GM18502 (cell line): ENCODE measurements around the gene NT5DC1.

Experiments
- ATAC-seq: cut with Tn5 transposase; IDR thresholded peaks from one replicate; pipeline ENCODE4 v1.9.1; 2021; ENCODE audit warnings: mild to moderate bottlenecking; ENCODE audit not compliant: unreplicated experiment, poor library complexity

The NT5DC1 gene

DNA sequence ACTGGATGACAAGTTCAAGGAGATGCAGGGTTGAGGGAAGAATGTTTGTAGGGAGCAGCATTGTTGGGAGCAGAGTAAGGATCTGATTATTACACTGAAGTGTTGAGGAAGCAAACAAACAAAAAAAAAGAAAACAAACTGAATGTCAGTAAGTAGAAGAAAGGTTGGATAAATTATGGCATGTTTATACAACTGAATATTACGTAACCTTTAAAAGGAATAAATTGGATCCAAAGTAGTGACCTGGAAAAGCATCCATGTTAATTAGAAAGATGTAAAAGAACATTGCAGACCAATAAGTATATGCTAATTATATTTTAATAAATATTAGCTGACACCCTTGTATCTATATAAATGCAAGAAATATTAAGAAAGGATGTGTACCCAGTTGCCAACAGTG lies 191.9 kb downstream of the NT5DC1 start:
- ATAC-seq = no peak

DNA sequence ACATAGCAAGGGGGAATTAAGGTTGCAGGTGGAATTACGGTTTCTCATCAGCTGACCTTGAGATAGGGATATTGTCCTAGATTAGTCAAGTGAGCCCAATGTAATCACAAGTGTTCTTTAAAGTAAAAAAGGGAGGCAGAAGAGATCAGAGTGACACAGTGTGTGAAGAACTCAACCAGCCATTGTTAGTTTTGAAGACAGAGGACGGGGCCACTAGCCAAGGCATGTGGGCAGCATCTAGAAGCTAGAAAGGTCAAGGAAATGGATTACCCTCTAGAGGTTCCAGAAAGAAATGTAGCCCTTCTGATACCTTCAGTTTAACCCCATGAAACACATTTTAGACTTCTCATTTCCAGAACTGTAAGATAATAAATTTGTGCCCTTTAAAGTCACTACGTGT lies 197.6 kb downstream of the NT5DC1 start:
- ATAC-seq = no peak

DNA sequence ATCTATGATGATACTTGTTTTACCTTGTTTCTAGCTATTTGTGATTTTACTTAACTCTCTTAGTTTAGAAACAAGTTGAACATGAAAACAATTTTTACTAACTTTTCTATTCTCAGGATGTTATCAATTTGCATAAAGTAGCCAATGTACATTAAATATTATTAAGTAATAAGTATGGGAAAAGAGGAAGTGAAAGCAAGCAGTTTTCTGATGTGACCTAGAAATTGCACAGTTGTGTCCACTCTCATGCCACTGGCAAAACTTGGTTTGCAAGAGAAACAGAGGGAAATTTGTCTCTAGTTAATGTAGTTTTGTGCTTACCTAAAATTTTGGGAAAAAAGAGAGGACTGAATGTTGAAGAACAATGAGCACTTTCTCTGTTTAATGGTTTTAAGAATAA lies 198.3 kb downstream of the NT5DC1 start:
- no peak for ATAC-seq
